Measurements from ENCODE around the gene HYI. TPM values are rescaled to one million over a fixed set of nuclear protein-coding genes. Genes with fewer than 3 reads are reported as not detected.

The HYI gene
- total RNA-seq, 1 experiment from 2014 or later: 30.3 TPM

- no peak for DNase-seq (ENCODE audit: low read depth)
Measured at GRCh38 chr1:43444151-43444828, 9.4 kb downstream of the HYI start.

GRCh38 chr1:43443197-43443946 is 10.4 kb downstream of the HYI start:
- DNase-seq (ENCODE audit: low read depth): no peak

GRCh38 chr1:43442756-43443155 is 11.0 kb downstream of the HYI start:
- DNase-seq (ENCODE audit: low read depth): no peak

GRCh38 chr1:43441894-43442637 is 11.7 kb downstream of the HYI start:
- no peak for DNase-seq (ENCODE audit: low read depth)

- DNase-seq (ENCODE audit: low read depth): no peak
Measured at GRCh38 chr1:43441166-43441893, 12.4 kb downstream of the HYI start.

GRCh38 chr1:43440358-43440757 is 13.4 kb downstream of the HYI start:
- DNase-seq (ENCODE audit: low read depth): no peak

- no peak for DNase-seq (ENCODE audit: low read depth)
Measured at GRCh38 chr1:43439781-43440180, 13.9 kb downstream of the HYI start.

- DNase-seq (ENCODE audit: low read depth): no peak
Measured at GRCh38 chr1:43438953-43439581, 14.7 kb downstream of the HYI start.

- DNase-seq (ENCODE audit: low read depth): no peak
Measured at GRCh38 chr1:43438576-43438952, 15.2 kb downstream of the HYI start.

- DNase-seq (ENCODE audit: low read depth): no peak
Measured at GRCh38 chr1:43438006-43438405, 15.7 kb downstream of the HYI start.

- no peak for DNase-seq (ENCODE audit: low read depth)
Measured at GRCh38 chr1:43437031-43437973, 16.4 kb downstream of the HYI start.

- DNase-seq (ENCODE audit: low read depth): no peak
Measured at GRCh38 chr1:43436371-43436770, 17.4 kb downstream of the HYI start.

GRCh38 chr1:43435146-43436145 is 18.3 kb downstream of the HYI start:
- no peak for DNase-seq (ENCODE audit: low read depth)

GRCh38 chr1:43434256-43434655 is 19.5 kb downstream of the HYI start:
- no peak for DNase-seq (ENCODE audit: low read depth)

- DNase-seq (ENCODE audit: low read depth): no peak
Measured at GRCh38 chr1:43432907-43433306, 20.8 kb downstream of the HYI start.

GRCh38 chr1:43432171-43432860 is 21.4 kb downstream of the HYI start:
- no peak for DNase-seq (ENCODE audit: low read depth)

GRCh38 chr1:43431676-43432075 is 22.1 kb downstream of the HYI start:
- no peak for DNase-seq (ENCODE audit: low read depth)

GRCh38 chr1:43430831-43431230 is 22.9 kb downstream of the HYI start:
- no peak for DNase-seq (ENCODE audit: low read depth)

GRCh38 chr1:43427941-43428340 is 25.8 kb downstream of the HYI start:
- DNase-seq (ENCODE audit: low read depth): no peak
